BE2C (cell line): ENCODE measurements around the gene PGM3.

Source experiments
- DNase-seq: peaks from one replicate; pipeline ENCODE4 v3.0.0-alpha.2; 2020
- H3K27me3 ChIP-seq: fragments of 250-450 bp; sonication (Bioruptor Pico); 2 replicates; pipeline ENCODE4 v1.5.1; 2020; ENCODE audit warnings: mild to moderate bottlenecking
- H3K36me3 ChIP-seq: fragments of 250-450 bp; sonication (Bioruptor Pico); 2 replicates; pipeline ENCODE4 v1.5.1; 2020; ENCODE audit warnings: mild to moderate bottlenecking
- H3K4me1 ChIP-seq: fragments of 250-450 bp; sonication (Bioruptor Pico); 2 replicates; pipeline ENCODE4 v1.5.1; 2020
- H3K4me3 ChIP-seq: 2 replicates; pipeline ENCODE4 v1.5.1; 2011; ENCODE audit warnings: low read depth, low read length
- H3K9me3 ChIP-seq: fragments of 250-450 bp; sonication (Bioruptor Pico); 2 replicates; pipeline ENCODE4 v1.5.1; 2020
- CTCF ChIP-seq: IDR thresholded peaks from 2 replicates; pipeline ENCODE4 v1.5.1; 2012; ENCODE audit warnings: mild to moderate bottlenecking, low read depth, low read length

The PGM3 gene

GRCh38 chr6:83218646-83219045 lies 25.6 kb upstream of the PGM3 start:
- DNase-seq = no peak
- Histone ChIP-seq H3K9me3 (no peaks in the 10 kb centered on the region), H3K27me3 (no peaks in the 10 kb centered on the region), H3K4me3 (no peak overlapping the region), H3K4me1 (peaks cover 15% of the 10 kb centered on the region), H3K36me3 (no peaks in the 10 kb centered on the region)
- no peak for TF ChIP-seq CTCF

GRCh38 chr6:83216806-83217205 lies 23.7 kb upstream of the PGM3 start:
- no peak for TF ChIP-seq CTCF
- Histone ChIP-seq H3K4me3 (no peak overlapping the region), H3K27me3 (no peaks in the 10 kb centered on the region), H3K9me3 (no peaks in the 10 kb centered on the region), H3K36me3 (no peaks in the 10 kb centered on the region), H3K4me1 (peaks cover 15% of the 10 kb centered on the region)
- no peak for DNase-seq

- no peaks in the 10 kb centered on the region for H3K27me3 ChIP-seq
- peaks cover 15% of the 10 kb centered on the region for H3K4me1 ChIP-seq
- H3K9me3 ChIP-seq = no peaks in the 10 kb centered on the region
- peak; percentile 99 for TF ChIP-seq CTCF
- H3K36me3 ChIP-seq = no peaks in the 10 kb centered on the region
- DNase-seq = peak; percentile 87
- 0 out of 2 replicates have a peak overlapping the region, but pooled peaks have one; percentile 7 for H3K4me3 ChIP-seq
These were observed 22.3 kb upstream of the PGM3 start for GRCh38 chr6:83215131-83216047.

- no peaks in the 10 kb centered on the region for H3K36me3 ChIP-seq
- DNase-seq = no peak
These were observed 9.0 kb upstream of the PGM3 start for GRCh38 chr6:83202031-83202430.

GRCh38 chr6:83199863-83200225 lies 6.8 kb upstream of the PGM3 start:
- DNase-seq = no peak
- no peak for TF ChIP-seq CTCF
- Histone ChIP-seq H3K4me3 (no peak overlapping the region), H3K9me3 (no peaks in the 10 kb centered on the region), H3K27me3 (no peaks in the 10 kb centered on the region), H3K36me3 (peaks cover 12% of the 10 kb centered on the region; the same call in 1 of the 2 replicates), H3K4me1 (peaks cover 8% of the 10 kb centered on the region)

More at GRCh38 chr6:83202031-83202430, 9.0 kb upstream of the PGM3 start:
- Histone ChIP-seq H3K27me3 (no peaks in the 10 kb centered on the region), H3K4me3 (no peak overlapping the region), H3K9me3 (no peaks in the 10 kb centered on the region), H3K4me1 (peaks cover 8% of the 10 kb centered on the region)
- TF ChIP-seq CTCF = no peak
